Smooth muscle cell (in vitro differentiated cells): Measurements from ENCODE around the gene MEP1A. TPM values are rescaled to one million over a fixed set of nuclear protein-coding genes. Genes with fewer than 3 reads are reported as not detected.

Experiments used
- DNase-seq: peaks from one replicate; lab custom pipeline; 2025; ENCODE audit not compliant: unreplicated experiment; lab: John Stamatoyannopoulos, UW
- H2AFZ ChIP-seq: fragments of 200-600 bp; sonication (generic); 2 replicates; pipeline ENCODE4 v1.6.0; 2016; ENCODE audit warnings: antibody characterized with exemption, low read depth, mild to moderate bottlenecking
- H3F3A ChIP-seq: fragments of 200-600 bp; sonication (generic); 2 replicates; pipeline ENCODE4 v1.6.0; 2017; ENCODE audit warnings: antibody characterized with exemption, low read depth
- H3K27ac ChIP-seq: fragments of 200-600 bp; sonication (generic); 2 replicates; pipeline ENCODE4 v1.5.1; 2016; ENCODE audit warnings: low read depth, mild to moderate bottlenecking
- H3K27me3 ChIP-seq: fragments of 200-600 bp; sonication (generic); 2 replicates; pipeline ENCODE4 v1.6.1; 2016; ENCODE audit warnings: low read depth, mild to moderate bottlenecking
- H3K36me3 ChIP-seq: fragments of 200-600 bp; sonication (generic); 2 replicates; pipeline ENCODE4 v1.5.1; 2016; ENCODE audit warnings: low read depth
- H3K4me1 ChIP-seq: fragments of 200-600 bp; sonication (generic); 2 replicates; pipeline ENCODE4 v1.5.1; 2016; ENCODE audit warnings: low read depth
- H3K4me2 ChIP-seq: fragments of 200-600 bp; sonication (generic); 2 replicates; pipeline ENCODE4 v1.6.0; 2016; ENCODE audit warnings: mild to moderate bottlenecking
- H3K4me3 ChIP-seq: fragments of 200-600 bp; sonication (generic); 2 replicates; pipeline ENCODE4 v1.5.1; 2016; ENCODE audit warnings: mild to moderate bottlenecking
- H3K79me2 ChIP-seq: fragments of 200-600 bp; sonication (generic); 2 replicates; pipeline ENCODE4 v1.6.0; 2016; ENCODE audit warnings: low read depth, mild to moderate bottlenecking
- H3K9ac ChIP-seq: fragments of 200-600 bp; sonication (generic); 2 replicates; pipeline ENCODE4 v1.6.0; 2016; ENCODE audit warnings: low read depth
- H3K9me3 ChIP-seq: fragments of 200-600 bp; sonication (generic); replicated peaks from 2 replicates; pipeline ENCODE4 v1.5.1; 2016; ENCODE audit warnings: low read depth
- H4K20me1 ChIP-seq: fragments of 200-600 bp; sonication (generic); 2 replicates; pipeline ENCODE4 v1.6.0; 2016; ENCODE audit warnings: low read depth
- CTCF ChIP-seq: fragments of 200-600 bp; sonication (generic); IDR thresholded peaks from 2 replicates; pipeline ENCODE4 v1.5.1; 2017; ENCODE audit warnings: borderline replicate concordance, mild to moderate bottlenecking, antibody characterized with exemption; ENCODE audit not compliant: insufficient read depth, poor library complexity, severe bottlenecking
- WGBS: methylation state at CpG from one replicate; pipeline ENCODE4 v1.1.7; 2016; ENCODE audit warnings: low lambda C conversion rate; 5-methylcytosine and 5-hydroxymethylcytosine counted together
- polyA plus RNA-seq: library from polyadenylated mRNA; unstranded; fragments of >200 nt; fragmentation: Nextera tagmentation; extraction: Ambion mirVana; gene quantifications from 2 replicates; pipeline ENCODE4 v1.2.1, GENCODE V29; 2016
- total RNA-seq: library from RNA; depleted of rRNA; stranded (reverse); fragments of >200 nt; gene quantifications from 2 replicates; pipeline ENCODE4 v1.2.3, GENCODE V29; 2014

MEP1A gene
- total and polyA plus RNA-seq, 2 experiments from 2014 or later = not detected

- Histone ChIP-seq H4K20me1 (no peaks in the 10 kb centered on the region), H3K4me2 (no peak overlapping the region), H3K4me1 (no peaks in the 10 kb centered on the region), H3F3A (no peaks in the 10 kb centered on the region), H3K4me3 (no peak overlapping the region), H3K27ac (no peak overlapping the region), H2AFZ (no peak overlapping the region), H3K9me3 (no peaks in the 10 kb centered on the region), H3K36me3 (no peaks in the 10 kb centered on the region), H3K79me2 (no peaks in the 10 kb centered on the region), H3K27me3 (peaks cover 3% of the 10 kb centered on the region), H3K9ac (no peak overlapping the region)
- WGBS = 71% methylated on average over 1 of the region's 1 CpG
- TF ChIP-seq CTCF = no peak
- no peak for DNase-seq
Measured at GRCh38 chr6:46808806-46809205, 15.6 kb downstream of the MEP1A start.

- H3K9ac ChIP-seq = no peak overlapping the region
- H2AFZ ChIP-seq = no peak overlapping the region
- no peaks in the 10 kb centered on the region for H3K27me3 ChIP-seq
- WGBS = 49% methylated on average over 4 of the region's 4 CpGs
- no peaks in the 10 kb centered on the region for H3K9me3 ChIP-seq
- no peaks in the 10 kb centered on the region for H3K36me3 ChIP-seq
- no peaks in the 10 kb centered on the region for H3K4me1 ChIP-seq
- no peaks in the 10 kb centered on the region for H4K20me1 ChIP-seq
- DNase-seq = no peak
- H3K4me3 ChIP-seq = no peak overlapping the region
- TF ChIP-seq CTCF = no peak
- H3K4me2 ChIP-seq = no peak overlapping the region
- H3F3A ChIP-seq = no peaks in the 10 kb centered on the region
- no peak overlapping the region for H3K27ac ChIP-seq
- H3K79me2 ChIP-seq = no peaks in the 10 kb centered on the region
Measured at GRCh38 chr6:46815130-46815529, 21.9 kb downstream of the MEP1A start.

GRCh38 chr6:46816626-46817025 is 23.4 kb downstream of the MEP1A start:
- DNase-seq = no peak
- Histone ChIP-seq H3K4me1 (no peaks in the 10 kb centered on the region), H3K79me2 (no peaks in the 10 kb centered on the region), H3F3A (no peaks in the 10 kb centered on the region), H3K27ac (no peak overlapping the region), H3K36me3 (no peaks in the 10 kb centered on the region), H3K9ac (no peak overlapping the region), H4K20me1 (no peaks in the 10 kb centered on the region), H2AFZ (no peak overlapping the region), H3K4me3 (no peak overlapping the region), H3K9me3 (no peaks in the 10 kb centered on the region), H3K4me2 (no peak overlapping the region), H3K27me3 (no peaks in the 10 kb centered on the region)
- no peak for TF ChIP-seq CTCF
- 77% methylated on average over 1 of the region's 1 CpG for WGBS

GRCh38 chr6:46819561-46819960 is 26.4 kb downstream of the MEP1A start:
- Histone ChIP-seq H3K9ac (no peak overlapping the region), H2AFZ (no peak overlapping the region), H3K27me3 (no peaks in the 10 kb centered on the region), H3K27ac (no peak overlapping the region), H4K20me1 (no peaks in the 10 kb centered on the region), H3K79me2 (no peaks in the 10 kb centered on the region), H3F3A (no peaks in the 10 kb centered on the region), H3K4me1 (no peaks in the 10 kb centered on the region), H3K4me2 (no peak overlapping the region), H3K4me3 (no peak overlapping the region), H3K9me3 (no peaks in the 10 kb centered on the region), H3K36me3 (no peaks in the 10 kb centered on the region)
- no peak for TF ChIP-seq CTCF
- no peak for DNase-seq
- 82% methylated on average over 7 of the region's 7 CpGs for WGBS
